ENCODE data around the gene HOXB3. TPM values are rescaled to one million over a fixed set of nuclear protein-coding genes. Genes with fewer than 3 reads are reported as not detected.

Gene HOXB3
- total RNA-seq, 2 donors from 2014 or later = 7.8 to 11.4 TPM

GRCh38 chr17:48563385-48563838 is 26.6 kb downstream of the HOXB3 start:
- intact Hi-C loops (cut with DNase I) = no loop called here
- peaks cover 2% of the 10 kb centered on the region for H3K27me3 ChIP-seq (replicated peaks; ENCODE audit: insufficient read depth)
- no peak for DNase-seq (ENCODE audit: low spot score)
- TF ChIP-seq POLR2A (IDR thresholded peaks at IDR 0.05) = no peak
- no peak for TF ChIP-seq POLR2AphosphoS5 (IDR thresholded peaks at IDR 0.05)
- no peak for TF ChIP-seq CTCF (IDR thresholded peaks at IDR 0.05)
- H3K27ac ChIP-seq = peak overlapping the region in 1 of 2 donors; percentile 39
- no peaks in the 10 kb centered on the region for H3K36me3 ChIP-seq
- H3K9me3 ChIP-seq = no peaks in the 10 kb centered on the region
- H3K4me1 ChIP-seq (replicated peaks) = no peaks in the 10 kb centered on the region
- H3K4me3 ChIP-seq = peak overlapping the region; percentile 37 to 38
- WGBS = 73% methylated on average over 6 of the region's 6 CpGs

DNA sequence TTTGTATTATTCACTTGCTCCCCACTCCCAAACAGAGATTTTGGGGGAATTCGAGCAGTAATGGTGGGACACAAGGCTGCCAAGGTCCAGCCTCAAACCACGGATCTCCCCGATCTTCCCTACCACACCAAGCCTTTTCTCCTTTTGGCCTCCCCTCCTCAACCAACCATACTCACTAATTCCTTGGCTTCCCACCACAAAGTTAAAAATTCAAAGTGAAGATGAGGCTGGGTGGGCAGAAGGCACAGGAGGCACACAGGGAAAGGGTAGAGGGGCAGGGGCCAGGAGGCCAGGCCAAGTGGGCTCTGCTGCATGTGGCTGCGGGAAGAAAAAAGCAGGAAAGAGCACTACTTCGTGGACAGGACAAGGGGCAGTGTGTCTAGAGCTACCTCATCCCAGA is 27.1 kb downstream of the HOXB3 start:
- Histone ChIP-seq H3K36me3 (no peaks in the 10 kb centered on the region), H3K4me1 (replicated peaks) (no peaks in the 10 kb centered on the region), H3K27me3 (replicated peaks; ENCODE audit: insufficient read depth) (no peaks in the 10 kb centered on the region), H3K27ac (no peak overlapping the region), H3K4me3 (no peak overlapping the region), H3K9me3 (no peaks in the 10 kb centered on the region)
- intact Hi-C loops (cut with DNase I) = no loop called here
- WGBS = 96% methylated on average over 5 of the region's 5 CpGs
- TF ChIP-seq POLR2A (IDR thresholded peaks at IDR 0.05) (no peak), CTCF (IDR thresholded peaks at IDR 0.05) (no peak), POLR2AphosphoS5 (IDR thresholded peaks at IDR 0.05) (no peak)
- no peak for DNase-seq (ENCODE audit: low spot score)

GRCh38 chr17:48561884-48562810 is 27.9 kb downstream of the HOXB3 start:
- intact Hi-C loops (cut with DNase I) = no loop called here
- H3K27me3 ChIP-seq (replicated peaks; ENCODE audit: insufficient read depth) = no peaks in the 10 kb centered on the region
- H3K4me3 ChIP-seq = no peak overlapping the region
- TF ChIP-seq POLR2A (IDR thresholded peaks at IDR 0.05) (no peak), POLR2AphosphoS5 (IDR thresholded peaks at IDR 0.05) (no peak), CTCF (IDR thresholded peaks at IDR 0.05) (no peak)
- DNase-seq (ENCODE audit: low spot score) = no peak
- no peaks in the 10 kb centered on the region for H3K9me3 ChIP-seq
- H3K36me3 ChIP-seq = no peaks in the 10 kb centered on the region
- H3K27ac ChIP-seq = no peak overlapping the region
- WGBS = 92% methylated on average over 15 of the region's 15 CpGs
- no peaks in the 10 kb centered on the region for H3K4me1 ChIP-seq (replicated peaks)

GRCh38 chr17:48559840-48560817 is 29.9 kb downstream of the HOXB3 start:
- 86% methylated on average over 14 of the region's 14 CpGs for WGBS
- Histone ChIP-seq H3K9me3 (no peaks in the 10 kb centered on the region), H3K27me3 (replicated peaks; ENCODE audit: insufficient read depth) (no peaks in the 10 kb centered on the region), H3K4me3 (no peak overlapping the region), H3K27ac (no peak overlapping the region), H3K36me3 (no peaks in the 10 kb centered on the region), H3K4me1 (replicated peaks) (no peaks in the 10 kb centered on the region)
- TF ChIP-seq CTCF (IDR thresholded peaks at IDR 0.05) (no peak), POLR2A (IDR thresholded peaks at IDR 0.05) (no peak), POLR2AphosphoS5 (IDR thresholded peaks at IDR 0.05) (no peak)
- no peak for DNase-seq (ENCODE audit: low spot score)
- intact Hi-C loops (cut with DNase I) = no loop called here

Measured in prostate gland (tissue), 2 donors.